IMR-90 (cell line): Measurements from ENCODE around the gene CAMK2B. TPM values are rescaled to one million over a fixed set of nuclear protein-coding genes. Genes with fewer than 3 reads are reported as not detected.

Experiments
- ATAC-seq: fragments of 200-7000 bp; cut with Tn5 transposase; 2 replicates; pipeline ENCODE4 v1.9.1; 2020; ENCODE audit warnings: low read depth, mild to moderate bottlenecking, moderate library complexity
- BruUV-seq: library from RNA; stranded (reverse); fragments of 400-500 nt; replicated peaks from 2 replicates; lab custom pipeline; 2021; lab: Mats Ljungman, UMichigan
- CTCF ChIA-PET: fragments of 300-600 bp; formaldehyde crosslinking; extraction: SDS; loops from one replicate; lab custom pipeline; 2021; ENCODE audit warnings: antibody characterized with exemption; lab: Yijun Ruan, JAX
- POLR2A ChIA-PET: fragments of 300-600 bp; sonication (Branson Sonifier 250); formaldehyde crosslinking; loops from one replicate; lab custom pipeline; 2022; ENCODE audit warnings: antibody characterized with exemption; ENCODE audit not compliant: unreplicated experiment; lab: Charles Lee
- DNase-seq: peaks from one replicate; pipeline ENCODE4 v3.0.0; 2013
- H2AFZ ChIP-seq: replicated peaks from 2 replicates; pipeline ENCODE3; 2013; ENCODE audit warnings: low read length, mild to moderate bottlenecking; ENCODE audit not compliant: poor library complexity
- H2AK5ac ChIP-seq: 2 replicates; pipeline ENCODE4 v1.6.1; 2013; ENCODE audit warnings: low read depth, low read length, inconsistent platforms
- H2AK9ac ChIP-seq: replicated peaks from 2 replicates; pipeline ENCODE3; 2013; ENCODE audit warnings: mild to moderate bottlenecking, low read depth, low read length, moderate library complexity; ENCODE audit not compliant: poor library complexity
- H2BK120ac ChIP-seq: 2 replicates; pipeline ENCODE4 v1.6.1; 2013; ENCODE audit warnings: low read depth, low read length, inconsistent platforms
- H2BK15ac ChIP-seq: 3 replicates; pipeline ENCODE4 v1.6.1; 2013; ENCODE audit warnings: low read depth, low read length, inconsistent platforms
- H2BK20ac ChIP-seq: 2 replicates; pipeline ENCODE4 v1.6.1; 2013; ENCODE audit warnings: low read depth, mild to moderate bottlenecking, inconsistent platforms, low read length, moderate library complexity
- H2BK5ac ChIP-seq: 2 replicates; pipeline ENCODE4 v1.6.1; 2013; ENCODE audit warnings: mild to moderate bottlenecking, low read depth, low read length, inconsistent platforms; ENCODE audit not compliant: poor library complexity, severe bottlenecking
- H3K14ac ChIP-seq: replicated peaks from 2 replicates; pipeline ENCODE4 v1.6.1; 2013; ENCODE audit warnings: low read depth, low read length, inconsistent platforms
- H3K18ac ChIP-seq: 2 replicates; pipeline ENCODE4 v1.6.1; 2013; ENCODE audit warnings: low read depth, low read length, control low read depth
- H3K23ac ChIP-seq: 2 replicates; pipeline ENCODE4 v1.6.1; 2013; ENCODE audit warnings: low read depth, low read length, inconsistent platforms
- H3K27ac ChIP-seq: 2 replicates; pipeline ENCODE4 v1.5.1; 2013; ENCODE audit warnings: mild to moderate bottlenecking, control low read depth, low read length; ENCODE audit not compliant: insufficient read depth
- H3K27me3 ChIP-seq: 2 replicates; pipeline ENCODE4 v1.6.1; 2013; ENCODE audit warnings: low read length; ENCODE audit not compliant: control insufficient read depth, insufficient read depth
- H3K36me3 ChIP-seq: 2 replicates; pipeline ENCODE4 v1.6.1; 2013; ENCODE audit warnings: low read length, mixed read lengths; ENCODE audit not compliant: control insufficient read depth, insufficient read depth
- H3K4ac ChIP-seq: 2 replicates; pipeline ENCODE4 v1.6.1; 2013; ENCODE audit warnings: low read depth, low read length, inconsistent platforms
- H3K4me1 ChIP-seq: 2 replicates; pipeline ENCODE4 v1.6.1; 2013; ENCODE audit warnings: low read length, mixed read lengths; ENCODE audit not compliant: control insufficient read depth, insufficient read depth
- H3K4me2 ChIP-seq: 2 replicates; pipeline ENCODE4 v1.6.1; 2013; ENCODE audit warnings: low read depth, mild to moderate bottlenecking, control low read depth, low read length, moderate library complexity
- H3K4me3 ChIP-seq: 2 replicates; pipeline ENCODE4 v1.5.1; 2013; ENCODE audit warnings: low read depth, mild to moderate bottlenecking, control low read depth, low read length, moderate library complexity; ENCODE audit not compliant: insufficient read depth
- H3K56ac ChIP-seq: 2 replicates; pipeline ENCODE4 v1.6.1; 2013; ENCODE audit warnings: low read length, inconsistent platforms; ENCODE audit not compliant: insufficient read depth; ENCODE audit errors: extremely low read depth
- H3K79me1 ChIP-seq, 2 experiments: 2 replicates each; pipeline ENCODE4 v1.6.1; 2013; ENCODE audit warnings: low read length in 2 of 2, inconsistent platforms in 1 of 2, low read depth in 1 of 2
- H3K9ac ChIP-seq: 2 replicates; pipeline ENCODE4 v1.6.1; 2013; ENCODE audit warnings: low read depth, low read length, control low read depth
- H3K9me1 ChIP-seq: 2 replicates; pipeline ENCODE4 v1.6.1; 2013; ENCODE audit warnings: low read length, inconsistent platforms; ENCODE audit not compliant: insufficient read depth
- H3K9me3 ChIP-seq: 2 replicates; pipeline ENCODE4 v1.6.1; 2013; ENCODE audit warnings: low read length; ENCODE audit not compliant: control insufficient read depth, insufficient read depth
- H4K20me1 ChIP-seq: 2 replicates; pipeline ENCODE4 v1.6.1; 2013; ENCODE audit warnings: low read length, inconsistent platforms; ENCODE audit not compliant: insufficient read depth
- H4K5ac ChIP-seq: 2 replicates; pipeline ENCODE4 v1.6.1; 2013; ENCODE audit warnings: mild to moderate bottlenecking, low read depth, low read length, control low read depth
- H4K8ac ChIP-seq, 2 experiments: 2 replicates each; pipeline ENCODE4 v1.6.1; 2013; ENCODE audit warnings: low read depth in 2 of 2, low read length in 2 of 2, control low read depth in 1 of 2, inconsistent platforms in 1 of 2
- H4K91ac ChIP-seq: 2 replicates; pipeline ENCODE4 v1.6.1; 2013; ENCODE audit warnings: low read depth, low read length, inconsistent platforms; ENCODE audit not compliant: insufficient read depth
- CHD1 ChIP-seq: IDR thresholded peaks from 2 replicates; pipeline ENCODE4 v1.6.1; 2012; ENCODE audit warnings: low read depth, low read length, improper control_type of control experiment
- FOS ChIP-seq: fragments of 150-350 bp; IDR thresholded peaks from 2 replicates; pipeline ENCODE4 v1.6.1; 2016; ENCODE audit warnings: low read depth, low read length
- SMC3 ChIP-seq: fragments of 150-350 bp; IDR thresholded peaks from 2 replicates; pipeline ENCODE4 v1.6.1; 2016; ENCODE audit warnings: low read depth, mild to moderate bottlenecking, antibody characterized with exemption, low read length, moderate library complexity
- WGBS, 2 experiments: methylation state at CpG; one replicate each; pipeline versions ENCODE4 v1.1.5 to v1.1.7; 2013; ENCODE audit warnings: missing lambda C conversion rate in 2 of 2; ENCODE audit not compliant: insufficient read length in 1 of 2; ENCODE audit errors: extremely low coverage in 2 of 2; 5-methylcytosine and 5-hydroxymethylcytosine counted together
- dilution Hi-C: fragments of 300-500 bp; cut with HindIII; formaldehyde crosslinking; loops from one replicate; pipeline ENCODE4 v1.14.3; 2018; ENCODE audit warnings: low sequenced_read_pairs; ENCODE audit not compliant: unreplicated experiment
- in situ Hi-C: fragments of 300-500 bp; cut with MboI; formaldehyde crosslinking; loops from 3 replicates; pipeline ENCODE4 v1.14.3; 2019; ENCODE audit warnings: low sequenced_read_pairs, inconsistent platforms, mixed read lengths
- intact Hi-C: fragments of 100-400 bp; cut with micrococcal nuclease; formaldehyde crosslinking; loops from 2 replicates; pipeline ENCODE4 v1.10.0; 2022
- polyA plus RNA-seq, 3 experiments: library from polyadenylated mRNA; depleted of rRNA; stranded (reverse); fragments of >200 nt; gene quantifications; 2 replicates each; pipeline ENCODE4 v1.2.3, GENCODE V29; 2012; ENCODE audit warnings: low replicate concordance in 1 of 3
- total RNA-seq: library from RNA; depleted of rRNA; stranded (reverse); fragments of >200 nt; gene quantifications from 2 replicates; pipeline ENCODE4 v1.2.3, GENCODE V29; 2012
- TF ChIP-seq, protein P1 (sequence below): conservative IDR thresholded peaks from 2 replicates; pipeline ENCODE4 v1.5.1; 2012; ENCODE audit warnings: mild to moderate bottlenecking, low read depth, low read length, improper control_type of control experiment
- TF ChIP-seq, protein P2 (sequence below): fragments of 150-350 bp; IDR thresholded peaks from 2 replicates; pipeline ENCODE4 v1.6.1; 2016; ENCODE audit warnings: low read depth, mild to moderate bottlenecking, low read length, moderate library complexity, borderline replicate concordance

The CAMK2B gene
- total and polyA plus RNA-seq, 2 of the 4 experiments (the other 2 are of a cell fraction), result 0.18 to 0.36 TPM

DNA sequence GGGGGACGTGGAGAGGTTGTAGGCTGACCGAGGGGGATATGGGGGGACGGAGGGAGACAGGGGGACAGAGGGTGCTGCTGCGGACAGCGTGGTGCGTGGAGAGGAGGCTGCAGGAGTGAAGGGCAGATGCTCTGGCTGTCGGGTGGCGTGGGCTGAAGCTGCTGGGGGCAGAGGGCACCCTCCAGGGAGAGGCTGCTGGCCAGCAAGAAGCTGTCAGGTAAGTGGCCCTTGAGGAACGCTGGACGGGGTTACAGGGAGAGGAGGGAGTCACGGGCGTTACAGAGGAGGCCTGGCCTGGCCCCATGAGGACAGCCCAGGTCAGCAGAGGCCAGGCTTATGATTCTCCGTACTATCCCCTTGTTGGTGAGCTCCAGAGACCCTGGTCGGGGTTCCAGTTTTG is 97.5 kb downstream of the CAMK2B start:
- Histone ChIP-seq H2AK5ac (no peak overlapping the region), H3K4me3 (no peak overlapping the region), H4K8ac (no peak overlapping the region), H2BK20ac (no peak overlapping the region), H3K36me3 (no peaks in the 10 kb centered on the region), H4K20me1 (no peaks in the 10 kb centered on the region), H2AK9ac (no peak overlapping the region), H3K27ac (no peak overlapping the region), H3K18ac (no peak overlapping the region), H3K4ac (no peak overlapping the region), H2BK15ac (no peak overlapping the region), H3K9ac (no peak overlapping the region), H3K27me3 (peaks cover 59% of the 10 kb centered on the region), H2AFZ (no peak overlapping the region), H3K14ac (no peak overlapping the region), H3K23ac (no peak overlapping the region), H3K4me1 (no peaks in the 10 kb centered on the region), H2BK120ac (no peak overlapping the region), H3K56ac (no peak overlapping the region), H3K9me1 (no peaks in the 10 kb centered on the region), H3K79me1 (no peaks in the 10 kb centered on the region), H3K4me2 (no peak overlapping the region), H4K91ac (no peak overlapping the region), H2BK5ac (no peak overlapping the region), H3K9me3 (no peaks in the 10 kb centered on the region), H4K5ac (no peak overlapping the region)
- ChIA-PET POLR2A (interaction anchor here (0.6 kb wide), 1 partner anchor 9 kb away, joined by 10 read pairs; no protein-coding TSS in a partner anchor), CTCF (no interaction called here)
- no TSS peak for BruUV-seq
- TF ChIP-seq FOS, result no peak
- TF ChIP-seq SMC3, result no peak
- TF ChIP-seq, protein P1, sequence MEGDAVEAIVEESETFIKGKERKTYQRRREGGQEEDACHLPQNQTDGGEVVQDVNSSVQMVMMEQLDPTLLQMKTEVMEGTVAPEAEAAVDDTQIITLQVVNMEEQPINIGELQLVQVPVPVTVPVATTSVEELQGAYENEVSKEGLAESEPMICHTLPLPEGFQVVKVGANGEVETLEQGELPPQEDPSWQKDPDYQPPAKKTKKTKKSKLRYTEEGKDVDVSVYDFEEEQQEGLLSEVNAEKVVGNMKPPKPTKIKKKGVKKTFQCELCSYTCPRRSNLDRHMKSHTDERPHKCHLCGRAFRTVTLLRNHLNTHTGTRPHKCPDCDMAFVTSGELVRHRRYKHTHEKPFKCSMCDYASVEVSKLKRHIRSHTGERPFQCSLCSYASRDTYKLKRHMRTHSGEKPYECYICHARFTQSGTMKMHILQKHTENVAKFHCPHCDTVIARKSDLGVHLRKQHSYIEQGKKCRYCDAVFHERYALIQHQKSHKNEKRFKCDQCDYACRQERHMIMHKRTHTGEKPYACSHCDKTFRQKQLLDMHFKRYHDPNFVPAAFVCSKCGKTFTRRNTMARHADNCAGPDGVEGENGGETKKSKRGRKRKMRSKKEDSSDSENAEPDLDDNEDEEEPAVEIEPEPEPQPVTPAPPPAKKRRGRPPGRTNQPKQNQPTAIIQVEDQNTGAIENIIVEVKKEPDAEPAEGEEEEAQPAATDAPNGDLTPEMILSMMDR, result no peak
- TF ChIP-seq, protein P2, sequence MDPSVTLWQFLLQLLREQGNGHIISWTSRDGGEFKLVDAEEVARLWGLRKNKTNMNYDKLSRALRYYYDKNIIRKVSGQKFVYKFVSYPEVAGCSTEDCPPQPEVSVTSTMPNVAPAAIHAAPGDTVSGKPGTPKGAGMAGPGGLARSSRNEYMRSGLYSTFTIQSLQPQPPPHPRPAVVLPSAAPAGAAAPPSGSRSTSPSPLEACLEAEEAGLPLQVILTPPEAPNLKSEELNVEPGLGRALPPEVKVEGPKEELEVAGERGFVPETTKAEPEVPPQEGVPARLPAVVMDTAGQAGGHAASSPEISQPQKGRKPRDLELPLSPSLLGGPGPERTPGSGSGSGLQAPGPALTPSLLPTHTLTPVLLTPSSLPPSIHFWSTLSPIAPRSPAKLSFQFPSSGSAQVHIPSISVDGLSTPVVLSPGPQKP, result no peak
- TF ChIP-seq CHD1, result no peak
- dilution Hi-C loops (no loop called here), in situ Hi-C loops (no loop called here), intact Hi-C loops (no loop called here)
- WGBS, 2 experiments, result 72% methylated on average over 11 of the region's 14 CpGs; no CpG with 5 or more reads in 1 of the 2 experiments
- ATAC-seq (no peak), DNase-seq (no peak)
